Posterior cingulate gyrus (tissue), 11 donors: ENCODE data around the gene THSD4.

Experiments
- DNase-seq, 10 donors: peaks; one replicate each; pipeline versions ENCODE4 v3.0.0 to v3.0.0-alpha.2; 2020 to 2021; ENCODE audit warnings: mixed read lengths in 3 of 10
- intact Hi-C: fragments of 100-400 bp; cut with DNase I; formaldehyde crosslinking; loops from one replicate; pipeline ENCODE4 v1.15.1; 2023

The THSD4 gene

DNA sequence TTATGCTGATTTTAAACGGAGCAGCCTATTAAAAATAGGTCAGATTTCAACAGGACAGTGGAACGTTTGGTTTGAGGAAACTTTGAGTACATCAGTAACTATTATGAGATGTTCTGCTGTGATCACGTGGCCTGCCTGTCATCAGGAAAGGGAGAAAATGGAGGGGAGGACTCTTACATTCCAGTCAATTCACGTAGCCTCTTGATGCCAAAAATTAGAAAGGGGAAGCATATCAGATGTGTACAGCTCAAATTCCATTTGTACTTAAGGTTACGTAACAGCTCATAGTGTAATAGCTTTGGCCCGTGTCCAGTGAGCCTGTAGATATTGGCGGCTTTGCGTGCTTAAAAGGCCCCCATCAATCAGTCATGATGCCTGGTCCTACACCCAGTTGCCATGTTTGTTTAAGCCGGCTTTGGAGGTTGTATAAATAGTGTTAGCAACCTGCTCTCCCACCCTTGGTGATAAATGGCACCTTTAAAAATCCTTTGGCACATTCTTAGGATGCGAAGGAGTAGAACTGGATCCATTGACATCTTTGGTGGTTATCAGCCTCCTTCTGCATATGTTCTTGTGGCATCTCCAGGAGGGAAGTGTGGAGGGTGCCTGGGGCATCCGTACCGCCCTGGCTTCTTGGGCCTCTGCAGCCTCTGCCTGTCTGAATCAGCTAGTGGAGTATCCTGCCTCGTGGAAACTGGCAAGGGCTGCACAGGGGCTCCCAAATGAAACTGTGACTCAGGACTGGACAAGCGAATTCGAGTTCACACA lies 163.9 kb downstream of the THSD4 start:
- intact Hi-C loops: no loop called here
- DNase-seq: no peak

DNA sequence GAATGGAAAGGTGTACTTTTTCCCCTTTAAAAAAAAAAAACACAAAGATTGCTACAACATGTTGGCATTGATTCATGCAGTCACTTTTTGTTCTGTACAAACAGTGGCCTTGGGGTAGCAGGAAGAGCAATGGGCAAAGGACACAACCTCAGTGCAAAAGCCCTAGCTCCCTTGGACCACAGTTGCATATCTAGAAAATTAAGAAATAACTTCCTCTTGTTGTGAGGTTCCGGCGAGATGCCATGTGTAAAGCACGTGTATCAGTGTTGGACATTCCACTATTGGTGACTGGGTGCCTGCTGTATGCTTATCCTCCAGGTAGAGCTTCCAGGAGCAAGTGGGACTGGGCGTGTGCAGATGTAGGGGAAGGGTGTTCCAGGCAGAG lies 164.5 kb downstream of the THSD4 start:
- no peak for DNase-seq
- intact Hi-C loops: no loop called here

DNA sequence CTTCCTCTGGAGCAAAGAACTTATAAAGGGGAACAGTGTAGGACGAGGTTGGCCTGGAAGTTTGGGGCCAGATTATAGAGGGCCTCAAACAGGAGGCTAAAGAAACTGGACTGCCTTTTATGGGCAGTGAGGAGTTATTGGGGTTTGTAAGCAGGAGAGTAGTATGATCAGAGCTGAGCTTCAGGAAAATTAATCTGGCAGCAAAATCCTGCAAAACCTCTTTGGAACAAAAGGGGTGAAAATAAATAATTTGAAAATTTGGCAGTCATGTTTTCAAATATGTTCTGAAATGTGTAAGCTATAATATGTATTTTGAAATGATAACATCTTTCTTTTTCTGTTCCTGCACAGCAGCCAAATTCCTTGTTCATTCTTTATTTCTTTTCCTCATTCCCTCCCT lies 164.9 kb downstream of the THSD4 start:
- no peak for DNase-seq
- intact Hi-C loops: no loop called here

DNA sequence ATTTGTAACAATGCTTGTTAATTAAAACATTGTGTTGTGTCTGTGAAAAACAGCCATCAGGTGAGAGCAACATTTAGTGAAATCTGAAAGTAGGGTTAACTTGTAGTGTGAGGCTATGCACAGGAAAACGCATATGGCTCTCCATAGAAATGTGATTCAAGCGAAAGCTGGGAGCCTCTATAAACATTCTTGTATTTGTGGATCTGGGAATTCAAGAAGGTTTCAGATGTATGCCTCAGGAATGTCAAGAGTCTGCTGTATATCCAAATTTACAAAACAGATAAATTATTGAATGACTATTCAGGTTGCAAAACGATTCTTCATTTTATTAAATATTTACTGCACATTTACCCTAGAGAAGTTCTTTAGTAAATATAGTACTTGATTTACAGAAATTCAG lies 166.0 kb downstream of the THSD4 start:
- intact Hi-C loops: no loop called here
- DNase-seq: no peak

DNA sequence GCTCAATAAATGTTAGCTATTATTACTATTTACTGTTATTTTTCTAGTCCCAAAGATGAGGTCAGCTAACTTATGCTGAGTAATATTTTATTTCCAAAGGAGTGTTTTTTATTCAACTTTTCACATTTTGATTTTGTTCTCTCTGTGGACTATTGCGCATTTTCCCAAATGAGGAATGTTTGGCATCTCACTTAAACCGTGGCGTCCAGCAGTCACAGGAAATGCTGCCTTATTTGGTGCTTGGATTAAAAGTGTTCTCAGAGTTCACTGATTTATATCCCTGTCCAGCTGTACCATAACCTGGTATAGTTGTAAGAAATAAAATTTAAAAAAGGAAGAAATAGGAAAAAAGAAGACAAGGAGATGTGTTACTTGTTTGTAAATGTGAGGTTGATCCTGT lies 166.8 kb downstream of the THSD4 start:
- intact Hi-C loops: no loop called here

DNA sequence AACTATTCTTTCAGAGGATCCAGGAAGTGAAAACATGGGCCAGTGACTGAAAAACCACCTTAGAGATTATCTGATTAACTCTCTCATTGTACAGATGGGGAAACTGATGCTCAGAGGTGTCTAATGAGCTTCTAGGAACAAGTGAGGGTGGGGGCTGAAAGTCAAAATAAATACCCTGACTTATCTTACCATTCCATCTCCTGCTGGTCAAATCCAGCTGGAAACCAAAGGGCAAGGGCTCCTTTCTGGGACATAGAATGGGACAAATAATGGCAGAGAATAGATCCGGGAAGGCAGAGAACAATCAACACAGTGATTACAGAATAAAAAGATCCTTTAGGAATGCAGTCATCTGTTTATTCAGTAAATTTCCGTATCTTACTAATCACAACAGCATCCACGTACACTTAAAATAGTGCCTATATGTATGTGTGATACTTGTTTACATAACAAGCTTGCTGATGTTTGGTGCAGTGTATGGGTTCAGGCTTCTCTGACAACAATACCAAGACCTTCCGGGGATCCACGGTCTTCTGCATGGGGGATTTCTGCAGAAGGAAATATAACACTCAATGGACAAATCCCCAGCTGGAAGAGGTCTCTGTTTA lies 173.2 kb downstream of the THSD4 start:
- no peak for DNase-seq

More for the DNA sequence above, 166.8 kb downstream of the THSD4 start:
- no peak for DNase-seq

DNA sequence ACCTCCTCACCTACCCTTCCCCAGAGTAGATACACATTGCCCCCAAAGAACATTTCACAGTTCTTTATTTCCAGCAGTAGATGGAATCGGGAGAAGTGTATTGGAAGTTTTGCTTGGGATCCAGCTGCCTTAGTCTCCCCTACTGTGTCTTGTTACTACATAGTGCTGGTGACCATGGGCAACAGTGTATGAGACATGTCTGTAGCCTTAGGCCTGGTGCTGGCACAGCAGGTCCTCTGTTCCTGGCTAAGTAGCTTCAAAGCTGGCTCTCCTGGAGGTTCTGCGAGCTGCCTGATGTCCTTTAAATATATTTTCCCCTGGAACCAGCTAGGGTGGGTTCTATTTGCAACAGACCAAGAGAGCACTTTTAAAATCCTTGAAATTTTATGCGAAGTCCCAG lies 174.7 kb downstream of the THSD4 start:
- intact Hi-C loops: no loop called here
- DNase-seq: no peak

More for the DNA sequence above, 173.2 kb downstream of the THSD4 start:
- intact Hi-C loops: no loop called here

DNA sequence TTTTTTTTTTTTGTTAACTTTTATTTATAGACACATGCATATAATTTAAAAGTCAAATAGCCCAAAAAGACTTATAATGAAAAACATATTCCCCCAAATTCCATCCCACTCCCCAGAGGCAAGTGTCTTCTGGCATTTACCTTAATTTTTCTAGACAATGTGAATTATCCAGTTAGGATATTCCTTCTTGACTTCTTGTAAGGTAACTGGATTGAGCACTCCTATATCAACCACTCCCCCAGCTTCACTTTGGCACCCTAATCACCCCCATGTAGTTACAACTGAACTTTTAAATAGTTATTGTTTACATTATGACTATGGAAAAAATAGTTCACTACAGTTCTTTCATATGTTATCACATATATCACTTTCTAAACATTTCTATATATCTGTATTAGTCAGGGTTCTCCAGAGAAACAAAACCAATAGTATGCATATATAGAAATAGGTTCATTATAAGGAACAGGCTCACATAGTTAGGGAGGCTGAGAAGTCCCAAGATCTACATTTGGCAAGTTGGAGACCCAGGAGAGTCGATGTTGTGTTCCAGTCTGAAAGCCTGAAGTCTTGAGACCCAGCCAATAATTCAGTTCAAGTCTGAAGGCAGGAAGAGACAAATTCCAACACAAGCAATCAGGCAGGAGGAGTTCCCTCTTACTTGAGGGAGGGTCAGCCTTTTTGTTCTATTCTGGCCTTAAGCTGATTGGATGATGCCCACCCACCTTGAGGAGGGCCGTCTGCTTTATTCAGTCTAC lies 175.8 kb downstream of the THSD4 start:
- DNase-seq: no peak
- intact Hi-C loops: no loop called here

DNA sequence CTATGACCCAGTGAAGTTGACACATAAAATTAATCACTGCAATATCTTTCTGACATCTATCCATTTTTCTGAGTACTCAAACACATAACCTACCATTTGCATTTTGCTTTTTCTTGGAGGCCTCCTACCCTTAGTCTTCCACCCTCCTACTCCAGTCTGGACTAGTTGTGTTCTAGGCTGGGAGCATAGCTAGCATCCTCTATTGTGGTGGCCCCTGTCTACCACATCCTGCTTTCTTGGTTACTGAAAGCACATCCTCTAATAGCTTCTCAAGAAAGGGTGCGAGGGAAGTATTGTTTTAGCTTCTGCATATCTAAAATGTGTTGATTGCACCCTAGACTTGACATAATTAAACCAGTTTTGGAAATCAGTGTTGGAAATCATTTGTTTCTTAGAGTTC lies 176.5 kb downstream of the THSD4 start:
- intact Hi-C loops: no loop called here

DNA sequence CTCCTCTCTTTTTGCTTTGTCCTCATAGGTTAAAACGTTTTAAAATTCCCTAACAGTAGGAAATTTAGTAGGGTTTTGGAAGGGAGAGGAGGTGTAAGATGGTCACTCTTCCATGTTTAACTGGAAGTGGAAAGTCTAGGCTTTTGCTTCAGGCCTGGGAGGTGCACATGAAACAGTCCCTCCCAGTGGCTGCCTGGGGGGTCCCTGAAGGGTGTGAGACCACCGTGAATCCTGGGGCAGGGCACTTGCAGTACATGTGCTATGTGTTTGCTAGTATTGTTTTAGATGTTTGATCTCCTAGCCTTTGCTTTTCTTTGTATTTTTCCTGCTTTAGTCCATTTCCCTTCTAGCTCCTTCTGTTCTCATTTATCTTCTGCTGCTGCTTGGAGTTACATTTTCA lies 178.5 kb downstream of the THSD4 start:
- intact Hi-C loops: no loop called here
- no peak for DNase-seq

More for the DNA sequence above, 176.5 kb downstream of the THSD4 start:
- DNase-seq: no peak

DNA sequence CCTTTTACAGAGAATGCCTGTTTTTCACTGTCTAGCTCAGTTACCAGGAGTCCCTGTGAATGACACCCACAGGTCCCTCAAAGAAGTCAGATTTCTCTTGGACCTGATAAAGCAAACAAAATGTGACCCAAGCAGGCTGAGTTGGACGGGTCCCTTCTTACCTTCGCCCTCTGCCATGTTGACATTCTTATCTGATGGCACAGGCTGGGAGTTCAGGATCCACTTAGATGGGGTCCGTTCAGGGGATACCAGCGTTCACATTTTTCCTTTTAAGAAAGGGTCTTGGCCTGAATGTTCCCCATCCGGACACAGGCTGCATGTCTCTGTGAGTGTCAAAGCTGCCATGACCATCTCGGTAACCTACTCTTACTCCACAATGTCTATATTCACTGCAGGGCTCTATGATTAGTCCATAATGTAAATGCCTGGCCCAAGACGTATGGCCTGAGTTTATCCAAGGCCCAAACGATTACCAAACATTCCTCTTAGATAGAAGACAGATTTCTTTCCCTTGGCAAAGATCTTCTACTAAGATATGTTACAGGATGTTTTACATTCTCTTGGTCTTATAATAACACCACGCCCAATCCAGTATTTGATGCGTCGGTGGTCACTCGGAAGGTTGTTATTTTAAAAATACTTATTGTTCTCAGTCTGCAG lies 179.1 kb downstream of the THSD4 start:
- intact Hi-C loops: no loop called here
- DNase-seq: no peak

DNA sequence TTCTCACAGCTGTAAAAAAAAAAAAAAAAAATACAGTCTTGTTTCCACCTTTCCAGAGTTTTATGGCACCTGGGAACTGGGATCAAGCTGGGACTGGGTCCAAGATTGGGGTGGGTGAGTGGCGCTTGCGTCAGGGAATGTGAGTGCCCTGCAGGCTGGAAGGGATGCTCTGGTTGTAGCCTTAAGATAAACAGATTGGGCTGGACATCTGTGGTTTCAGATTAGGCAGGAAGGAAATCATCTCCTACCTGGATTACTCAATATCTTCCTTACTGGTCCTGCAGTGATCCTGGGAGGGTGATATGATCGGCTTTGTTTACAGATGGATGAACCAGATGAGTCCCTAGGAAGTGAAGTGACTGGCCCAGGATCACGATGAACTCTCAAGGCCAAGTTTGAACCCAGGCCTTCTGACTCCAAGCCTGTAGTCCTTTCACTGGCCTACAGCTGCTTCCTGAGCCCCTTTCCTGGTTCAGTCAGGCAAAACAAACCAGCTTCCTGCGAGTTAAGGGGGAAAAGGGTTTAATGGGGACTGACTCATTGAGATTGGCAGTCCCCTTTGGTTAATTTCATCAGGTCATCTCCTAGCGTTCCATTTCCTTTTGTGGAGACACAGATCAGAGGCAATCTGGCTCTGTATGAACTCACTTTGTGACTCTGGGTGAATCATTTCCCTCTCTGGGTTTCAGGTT lies 179.8 kb downstream of the THSD4 start:
- DNase-seq: no peak
- intact Hi-C loops: no loop called here

DNA sequence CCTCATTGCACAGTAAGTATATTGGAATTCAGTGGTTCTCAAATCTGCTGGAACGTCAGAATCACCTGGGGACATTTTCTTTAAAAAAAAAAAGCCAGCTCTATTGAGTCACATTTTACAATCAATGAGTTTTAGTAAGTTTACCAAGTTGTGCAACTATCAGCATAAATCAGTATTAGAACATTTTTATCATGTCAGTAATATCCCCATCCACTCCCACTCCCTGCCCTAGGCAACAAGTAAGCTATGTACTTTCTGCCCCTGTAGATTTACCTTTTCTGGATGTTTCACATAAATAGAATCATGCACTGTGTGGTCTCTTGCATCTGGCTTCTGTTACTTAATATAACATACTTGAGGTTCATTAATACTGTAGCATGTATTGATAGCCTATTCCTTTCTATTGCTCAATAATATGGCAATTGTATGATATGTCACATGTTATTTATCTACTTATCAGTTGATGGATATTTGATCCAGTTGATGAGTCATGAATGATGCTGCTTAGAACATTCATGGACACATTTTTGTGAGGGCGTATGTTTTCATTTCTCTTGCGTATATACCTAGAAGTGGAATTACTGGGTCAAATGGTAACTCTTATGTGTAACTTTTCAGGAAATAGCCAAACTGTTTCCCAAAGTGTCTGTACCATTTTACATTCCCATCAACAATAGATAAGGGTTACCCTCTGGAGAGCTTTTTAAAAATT lies 180.5 kb downstream of the THSD4 start:
- DNase-seq: no peak
- intact Hi-C loops: no loop called here

DNA sequence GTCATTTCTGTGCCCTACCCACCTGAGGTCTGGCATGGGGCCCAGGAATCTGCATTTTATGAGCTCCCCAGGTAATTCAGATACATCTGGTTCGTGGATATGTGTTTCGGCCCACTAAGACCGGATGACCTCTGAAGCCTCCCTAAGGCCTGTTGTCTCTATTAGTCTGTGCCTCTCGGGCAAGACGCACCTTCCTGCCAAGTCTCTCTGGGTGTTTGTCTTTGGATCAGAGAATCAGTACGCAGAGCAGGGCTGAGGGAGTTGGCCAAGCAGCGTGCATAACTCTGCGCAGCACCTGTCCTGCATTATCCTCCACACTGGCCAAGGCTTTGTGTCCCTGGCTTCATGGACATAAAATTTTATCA lies 181.0 kb downstream of the THSD4 start:
- intact Hi-C loops: no loop called here
- no peak for DNase-seq

DNA sequence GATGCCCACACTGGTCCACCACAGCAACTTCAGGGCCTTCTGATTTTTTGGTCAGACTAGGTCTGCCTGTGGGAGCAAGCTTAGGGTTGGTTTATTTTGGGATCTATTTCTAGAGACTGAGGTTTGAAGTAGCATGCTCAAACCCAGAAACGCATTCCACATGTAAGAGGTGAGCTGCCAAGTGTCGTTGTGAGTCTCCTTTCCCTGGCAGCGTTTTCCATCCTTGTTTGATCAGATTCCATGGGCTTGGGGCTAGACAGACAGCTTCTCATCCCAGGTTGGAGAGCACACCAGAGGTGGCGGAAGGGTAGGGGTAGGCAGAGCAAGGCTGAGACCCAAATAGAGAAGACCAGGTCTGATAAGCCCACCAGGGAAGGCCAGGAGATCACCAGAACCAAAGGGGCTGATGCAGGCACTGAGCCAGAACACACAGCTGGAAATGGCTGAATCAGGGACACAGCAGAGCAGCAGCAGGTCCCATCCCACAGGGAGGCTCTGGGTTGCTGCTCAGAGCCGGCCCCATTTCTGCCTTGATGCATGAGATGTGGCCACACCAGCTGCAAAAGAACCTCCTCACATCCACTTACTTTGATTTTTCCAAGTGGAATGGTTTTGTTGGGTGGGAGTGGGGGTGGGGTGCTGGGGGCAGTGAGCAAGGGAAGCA lies 186.8 kb downstream of the THSD4 start:
- DNase-seq: no peak
- intact Hi-C loops: no loop called here

DNA sequence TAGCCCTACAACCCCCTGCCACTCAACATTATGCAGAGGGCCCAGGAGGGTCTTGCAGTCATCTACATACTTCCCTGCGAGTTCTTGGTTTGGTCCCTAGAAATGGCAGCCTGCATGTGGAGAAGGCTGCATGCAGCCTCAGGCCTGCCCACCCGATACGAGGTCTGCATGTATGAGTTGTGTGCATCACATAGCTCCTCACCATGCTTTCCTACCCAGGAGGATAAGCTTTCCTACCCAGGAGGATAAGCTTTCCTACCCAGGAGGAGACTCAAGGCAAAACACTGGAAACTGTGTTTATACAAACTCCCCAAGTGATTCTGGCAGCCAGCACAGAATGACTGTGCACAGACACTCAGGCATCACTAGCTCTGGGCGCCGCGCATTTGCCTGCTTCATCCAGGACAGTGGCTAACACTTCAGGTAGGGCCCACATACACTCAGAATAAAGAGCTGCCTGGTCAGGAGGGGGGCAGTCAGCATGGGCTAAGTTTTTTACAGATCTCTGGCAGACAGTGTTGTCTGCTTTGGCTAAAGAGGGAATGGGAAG lies 187.7 kb downstream of the THSD4 start:
- intact Hi-C loops: no loop called here
- no peak for DNase-seq

DNA sequence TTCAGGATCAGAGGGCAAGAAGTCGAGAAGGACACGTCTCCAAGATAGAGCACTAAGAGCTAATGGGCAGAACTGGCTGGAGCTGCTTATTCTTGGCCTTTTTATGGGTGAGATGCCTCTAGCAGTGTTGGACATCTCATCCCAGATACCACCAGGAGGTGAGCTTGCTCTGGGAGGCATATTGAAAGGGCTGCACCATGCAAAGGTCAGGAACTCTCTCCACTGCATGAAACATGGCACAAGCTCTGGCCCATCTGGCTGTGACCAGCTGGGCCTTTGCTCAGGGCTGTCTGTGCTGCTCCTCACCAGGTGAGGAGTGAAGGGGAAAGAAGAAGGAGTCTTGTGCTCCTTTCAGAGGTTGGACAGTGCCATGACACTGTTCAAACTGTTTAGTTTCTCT lies 188.7 kb downstream of the THSD4 start:
- DNase-seq: no peak
- intact Hi-C loops: no loop called here

DNA sequence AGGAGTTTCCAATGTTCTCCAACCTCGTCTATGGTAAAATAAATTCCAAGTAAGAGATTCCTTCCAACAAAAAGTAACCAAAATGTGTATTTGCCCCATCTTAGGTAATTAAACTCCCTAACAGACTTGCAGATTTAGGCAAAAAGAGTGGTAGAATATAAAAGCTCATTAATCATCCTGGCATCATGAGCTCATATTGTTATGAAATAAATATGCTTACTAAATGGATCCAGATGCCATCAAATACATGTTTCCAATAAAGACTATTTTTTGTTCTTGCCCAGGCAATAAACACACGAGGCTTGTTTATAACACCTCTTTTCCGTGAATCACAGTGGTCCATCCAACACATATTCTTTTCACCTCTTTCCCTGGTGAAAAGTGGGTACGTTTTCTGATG lies 189.4 kb downstream of the THSD4 start:
- DNase-seq: no peak
- intact Hi-C loops: no loop called here

DNA sequence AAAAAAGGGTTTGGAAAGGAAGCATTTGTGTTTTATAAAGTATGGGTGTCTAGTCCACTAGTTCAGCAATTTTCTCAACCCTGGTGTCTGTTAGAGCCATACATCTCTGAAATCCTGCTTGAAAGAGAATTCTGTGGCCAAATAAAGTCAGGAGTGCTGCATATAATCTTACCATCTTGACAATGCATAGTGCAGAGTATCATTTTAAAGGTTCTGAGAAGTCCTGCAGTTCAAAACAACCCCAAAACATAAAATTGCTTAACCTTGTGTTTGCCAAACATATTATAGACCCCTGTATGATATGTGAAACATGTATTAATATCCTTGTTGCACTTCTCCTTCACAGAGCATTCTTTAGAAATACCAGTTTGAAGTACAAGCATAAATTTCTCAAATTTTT lies 191.3 kb downstream of the THSD4 start:
- no peak for DNase-seq
- intact Hi-C loops: no loop called here
